Hepatocyte (in vitro differentiated cells): Measurements from ENCODE around the gene GPR84. TPM values are rescaled to one million over a fixed set of nuclear protein-coding genes. Genes with fewer than 3 reads are reported as not detected.

Experiments used
- DNase-seq: peaks from one replicate; pipeline ENCODE4 v3.0.0-alpha.2; 2016; ENCODE audit warnings: low spot score
- H2AFZ ChIP-seq: fragments of 200-600 bp; sonication (generic); 2 replicates; pipeline ENCODE4 v1.6.0; 2016; ENCODE audit warnings: antibody characterized with exemption, mild to moderate bottlenecking
- H3K27ac ChIP-seq: fragments of 200-600 bp; sonication (generic); 2 replicates; pipeline ENCODE4 v1.5.1; 2016; ENCODE audit warnings: mild to moderate bottlenecking
- H3K27me3 ChIP-seq: fragments of 200-600 bp; sonication (generic); 2 replicates; pipeline ENCODE4 v1.6.1; 2016
- H3K36me3 ChIP-seq: fragments of 200-600 bp; sonication (generic); replicated peaks from 2 replicates; pipeline ENCODE4 v1.5.1; 2016; ENCODE audit warnings: low read depth; ENCODE audit not compliant: insufficient read depth
- H3K4me1 ChIP-seq: fragments of 200-600 bp; sonication (generic); 2 replicates; pipeline ENCODE4 v1.5.1; 2016; ENCODE audit warnings: mild to moderate bottlenecking, moderate library complexity; ENCODE audit not compliant: insufficient read depth
- H3K4me2 ChIP-seq: fragments of 200-600 bp; sonication (generic); 2 replicates; pipeline ENCODE4 v1.6.0; 2016
- H3K4me3 ChIP-seq: fragments of 200-600 bp; sonication (generic); 2 replicates; pipeline ENCODE4 v1.5.1; 2016; ENCODE audit warnings: mild to moderate bottlenecking
- H3K79me2 ChIP-seq: fragments of 200-600 bp; sonication (generic); 2 replicates; pipeline ENCODE4 v1.6.0; 2017; ENCODE audit warnings: mild to moderate bottlenecking
- H3K9me2 ChIP-seq: fragments of 200-600 bp; sonication (generic); replicated peaks from 2 replicates; pipeline ENCODE4 v1.6.0; 2017; ENCODE audit warnings: mild to moderate bottlenecking; ENCODE audit not compliant: insufficient read depth
- H3K9me3 ChIP-seq: fragments of 200-600 bp; sonication (generic); 2 replicates; pipeline ENCODE4 v1.5.1; 2016; ENCODE audit warnings: low read depth, mild to moderate bottlenecking
- H4K20me1 ChIP-seq: fragments of 200-600 bp; sonication (generic); 2 replicates; pipeline ENCODE4 v1.6.0; 2016; ENCODE audit warnings: mild to moderate bottlenecking; ENCODE audit not compliant: insufficient read depth, poor library complexity, severe bottlenecking
- CTCF ChIP-seq: fragments of 200-600 bp; sonication (generic); IDR thresholded peaks from 2 replicates; pipeline ENCODE4 v1.5.1; 2016; ENCODE audit warnings: antibody characterized with exemption, mild to moderate bottlenecking; ENCODE audit not compliant: poor library complexity
- EZH2 ChIP-seq: fragments of 200-600 bp; sonication (generic); IDR thresholded peaks from 2 replicates; pipeline ENCODE4 v1.6.1; 2016; ENCODE audit warnings: antibody characterized with exemption, mild to moderate bottlenecking, borderline replicate concordance
- EZH2phosphoT487 ChIP-seq: fragments of 200-600 bp; sonication (generic); IDR thresholded peaks from one replicate; pipeline ENCODE4 v1.6.1; 2018; ENCODE audit warnings: antibody characterized with exemption, mild to moderate bottlenecking, low read depth, moderate library complexity; ENCODE audit not compliant: unreplicated experiment, severe bottlenecking
- WGBS: methylation state at CpG from one replicate; pipeline ENCODE4 v1.1.6; 2016; ENCODE audit warnings: low lambda C conversion rate; ENCODE audit errors: missing lambda C conversion rate; 5-methylcytosine and 5-hydroxymethylcytosine counted together
- polyA plus RNA-seq: library from polyadenylated mRNA; unstranded; fragments of >200 nt; fragmentation: Nextera tagmentation; extraction: Ambion mirVana; gene quantifications from 2 replicates; pipeline ENCODE4 v1.2.1, GENCODE V29; 2016
- total RNA-seq: library from RNA; depleted of rRNA; stranded (reverse); fragments of >200 nt; gene quantifications from 2 replicates; pipeline ENCODE4 v1.2.3, GENCODE V29; 2014

Gene GPR84
- total and polyA plus RNA-seq, 2 experiments from 2014 or later = 0.07 TPM; not detected in 1

- Histone ChIP-seq H3K79me2 (peaks cover 68% of the 10 kb centered on the region), H4K20me1 (peaks cover 29% of the 10 kb centered on the region)
Observed at GRCh38 chr12:54337854-54338650, 26.2 kb downstream of the GPR84 start.

GRCh38 chr12:54337280-54337842, 26.9 kb downstream of the GPR84 start:
- H2AFZ ChIP-seq = no peak overlapping the region
- H3K9me3 ChIP-seq = no peaks in the 10 kb centered on the region
- DNase-seq = no peak
- no peak overlapping the region for H3K4me3 ChIP-seq
- H3K4me2 ChIP-seq = peak overlapping the region; percentile 53
- H3K79me2 ChIP-seq = peaks cover 74% of the 10 kb centered on the region
- H3K4me1 ChIP-seq = peaks cover 36% of the 10 kb centered on the region
- no peaks in the 10 kb centered on the region for H3K27me3 ChIP-seq
- H3K36me3 ChIP-seq = peaks cover 4% of the 10 kb centered on the region
- H4K20me1 ChIP-seq = peaks cover 29% of the 10 kb centered on the region
- TF ChIP-seq CTCF (peak; percentile 34), EZH2 (no peak), EZH2phosphoT487 (no peak)
- WGBS = 33% methylated on average over 3 of the region's 3 CpGs
- no peaks in the 10 kb centered on the region for H3K9me2 ChIP-seq
- H3K27ac ChIP-seq = peak overlapping the region; percentile 72

More at GRCh38 chr12:54337854-54338650, 26.2 kb downstream of the GPR84 start:
- no peaks in the 10 kb centered on the region for H3K9me3 ChIP-seq
- H2AFZ ChIP-seq = no peak overlapping the region
- 77% methylated on average over 3 of the region's 3 CpGs for WGBS
- TF ChIP-seq EZH2phosphoT487 = no peak
- no peak for TF ChIP-seq EZH2
- peak overlapping the region; percentile 72 for H3K27ac ChIP-seq
- H3K4me3 ChIP-seq = no peak overlapping the region
- DNase-seq = no peak
- H3K9me2 ChIP-seq = no peaks in the 10 kb centered on the region
- no peaks in the 10 kb centered on the region for H3K27me3 ChIP-seq
- H3K4me2 ChIP-seq = peak overlapping the region; percentile 53
- H3K36me3 ChIP-seq = peaks cover 4% of the 10 kb centered on the region
- peaks cover 36% of the 10 kb centered on the region for H3K4me1 ChIP-seq

- no peaks in the 10 kb centered on the region for H3K9me2 ChIP-seq
- 100% methylated on average over 4 of the region's 4 CpGs for WGBS
- peaks cover 32% of the 10 kb centered on the region for H3K4me1 ChIP-seq
- no peak overlapping the region for H2AFZ ChIP-seq
- no peak overlapping the region for H3K4me3 ChIP-seq
- H4K20me1 ChIP-seq = peaks cover 18% of the 10 kb centered on the region
- DNase-seq = no peak
- H3K27ac ChIP-seq = no peak overlapping the region
- no peaks in the 10 kb centered on the region for H3K36me3 ChIP-seq
- H3K9me3 ChIP-seq = no peaks in the 10 kb centered on the region
- H3K4me2 ChIP-seq = no peak overlapping the region
- peaks cover 85% of the 10 kb centered on the region for H3K79me2 ChIP-seq
- TF ChIP-seq EZH2 (no peak), CTCF (no peak), EZH2phosphoT487 (no peak)
- no peaks in the 10 kb centered on the region for H3K27me3 ChIP-seq
Observed at GRCh38 chr12:54333420-54334034, 30.8 kb downstream of the GPR84 start.

- Histone ChIP-seq H3K4me1 (peaks cover 21% of the 10 kb centered on the region), H3K4me2 (no peak overlapping the region), H3K27ac (no peak overlapping the region), H3K4me3 (no peak overlapping the region), H3K9me3 (no peaks in the 10 kb centered on the region), H3K79me2 (peaks cover 97% of the 10 kb centered on the region), H3K36me3 (no peaks in the 10 kb centered on the region), H3K27me3 (no peaks in the 10 kb centered on the region), H4K20me1 (peaks cover 6% of the 10 kb centered on the region), H2AFZ (no peak overlapping the region), H3K9me2 (no peaks in the 10 kb centered on the region)
- TF ChIP-seq CTCF (no peak), EZH2phosphoT487 (no peak), EZH2 (no peak)
- 77% methylated on average over 5 of the region's 5 CpGs for WGBS
- no peak for DNase-seq
Observed at GRCh38 chr12:54331461-54331860, 32.8 kb downstream of the GPR84 start.
